Left ventricle myocardium superior (tissue), 1 donor: ENCODE results near the gene MSH3. TPM values are rescaled to one million over a fixed set of nuclear protein-coding genes. Genes with fewer than 3 reads are reported as not detected.
"Not testable (repeated sequence)": the region's sequence is repeated elsewhere in the genome, so short reads cannot be mapped to it uniquely, and the experiment has no call there.

ENCODE experiments used
- ATAC-seq: fragments of 200-7000 bp; cut with Tn5 transposase; one replicate; pipeline ENCODE4 v1.9.1; 2020; ENCODE audit warnings: mild to moderate bottlenecking, moderate library complexity
- DNase-seq: peaks from one replicate; pipeline ENCODE4 v3.0.0-alpha.2; 2020
- intact Hi-C: fragments of 100-400 bp; cut with micrococcal nuclease; formaldehyde crosslinking; loops from one replicate; pipeline ENCODE4 v1.11.0; 2022
- total RNA-seq: library from RNA; stranded (reverse); fragmentation: NEBNext Ultra II Directional; extraction: Animal tissue kit (Norgen Biotek cat#: 25700); gene quantifications from one replicate; pipeline ENCODE4 v1.2.1, GENCODE V29; 2021
- donor health status: DM: no; HTN: yes; CAD: no; lungs with severe emphysema.

The MSH3 gene
- total RNA-seq, 1 donor from 2014 or later: 11.9 TPM

- DNase-seq: no peak
- intact Hi-C loops: no loop called here
- ATAC-seq: no peak
Observed at GRCh38 chr5:80653502-80653901, 950 bp upstream of the MSH3 start.

GRCh38 chr5:80654054-80654390 is 430 bp upstream of the MSH3 start:
- DNase-seq: peak; percentile 31
- intact Hi-C loops: no loop called here
- no peak for ATAC-seq

GRCh38 chr5:80655231-80655774 is 851 bp downstream of the MSH3 start:
- intact Hi-C loops: no loop called here
- ATAC-seq: no peak
- DNase-seq: no peak

- intact Hi-C loops: no loop called here
- DNase-seq (no peak), ATAC-seq (no peak)
Observed at GRCh38 chr5:80656425-80656824, 2.0 kb downstream of the MSH3 start.

- no peak for ATAC-seq
- DNase-seq: no peak
- intact Hi-C loops: no loop called here
Observed at GRCh38 chr5:80659106-80659505, 4.7 kb downstream of the MSH3 start.

- ATAC-seq, intact Hi-C loops: not testable (repeated sequence)
Observed at GRCh38 chr5:80660661-80661060, 6.2 kb downstream of the MSH3 start.

GRCh38 chr5:80662108-80662507 is 7.7 kb downstream of the MSH3 start:
- intact Hi-C loops: no loop called here
- no peak for ATAC-seq
- no peak for DNase-seq

More at GRCh38 chr5:80660661-80661060, 6.2 kb downstream of the MSH3 start:
- not testable (repeated sequence) for DNase-seq

- no peak for ATAC-seq
- intact Hi-C loops: no loop called here
- no peak for DNase-seq
Observed at GRCh38 chr5:80665057-80665456, 10.6 kb downstream of the MSH3 start.

GRCh38 chr5:80667384-80667783 is 12.9 kb downstream of the MSH3 start:
- intact Hi-C loops: no loop called here
- ATAC-seq (peak; percentile 48), DNase-seq (no peak)

- intact Hi-C loops: no loop called here
- ATAC-seq (peak; percentile 77), DNase-seq (peak; percentile 30)
Observed at GRCh38 chr5:80668016-80668969, 13.8 kb downstream of the MSH3 start.

GRCh38 chr5:80672140-80672736 is 17.8 kb downstream of the MSH3 start:
- intact Hi-C loops: loop anchor here (10.0 kb wide), 1 partner anchor 187 kb away; the partner anchor contains the start of gene FAM151B

GRCh38 chr5:80676706-80677105 is 22.3 kb downstream of the MSH3 start:
- intact Hi-C loops: loop anchor here (10.0 kb wide), 1 partner anchor 192 kb away; the partner anchor contains the start of gene FAM151B
- ATAC-seq (no peak), DNase-seq (no peak)

More at GRCh38 chr5:80672140-80672736, 17.8 kb downstream of the MSH3 start:
- DNase-seq (peak; percentile 53), ATAC-seq (peak; percentile 64)

- DNase-seq: no peak
- ATAC-seq: no peak
- intact Hi-C loops: loop anchor here (10.0 kb wide), 1 partner anchor 608 kb away; no protein-coding TSS in a partner anchor
Observed at GRCh38 chr5:80686757-80687156, 32.3 kb downstream of the MSH3 start.

- intact Hi-C loops: loop anchor here (10.0 kb wide), 1 partner anchor 606 kb away; no protein-coding TSS in a partner anchor
- no peak for DNase-seq
- no peak for ATAC-seq
Observed at GRCh38 chr5:80688648-80689420, 34.4 kb downstream of the MSH3 start.

- ATAC-seq (no peak), DNase-seq (no peak)
- intact Hi-C loops: loop anchor here (10.0 kb wide), 1 partner anchor 605 kb away; no protein-coding TSS in a partner anchor
Observed at GRCh38 chr5:80689627-80690026, 35.2 kb downstream of the MSH3 start.

- no peak for DNase-seq
- intact Hi-C loops: no loop called here
- no peak for ATAC-seq
Observed at GRCh38 chr5:80695666-80696065, 41.2 kb downstream of the MSH3 start.

- intact Hi-C loops: no loop called here
- DNase-seq: no peak
- no peak for ATAC-seq
Observed at GRCh38 chr5:80696450-80696849, 42.0 kb downstream of the MSH3 start.

- ATAC-seq (no peak), DNase-seq (no peak)
- intact Hi-C loops: no loop called here
Observed at GRCh38 chr5:80697100-80697499, 42.6 kb downstream of the MSH3 start.

- ATAC-seq (no peak), DNase-seq (no peak)
- intact Hi-C loops: no loop called here
Observed at GRCh38 chr5:80698369-80698768, 43.9 kb downstream of the MSH3 start.
